Stomach (tissue), 9 donors: ENCODE measurements around the gene NEB. TPM values are rescaled to one million over a fixed set of nuclear protein-coding genes. Genes with fewer than 3 reads are reported as not detected.

ENCODE experiments used
- DNase-seq, 2 donors: peaks; one replicate each; pipeline versions ENCODE4 v3.0.0 to v3.0.0-alpha.2; 2013 to 2019
- H3K27ac ChIP-seq, 5 donors: fragments of 200-600 bp in 4 of 5; sonication (generic) in 4 of 5; one replicate each; pipeline ENCODE4 v1.5.1; 2013 to 2019; ENCODE audit warnings: mild to moderate bottlenecking in 1 of 5, moderate library complexity in 1 of 5
- H3K27me3 ChIP-seq, 3 donors: fragments of 200-600 bp; sonication (generic); one replicate each; pipeline ENCODE4 v1.5.1; 2017 to 2019; ENCODE audit warnings: mixed run types in 1 of 3
- H3K36me3 ChIP-seq, 4 donors: fragments of 200-600 bp; sonication (generic); 1 replicate in 3 of 4; 2 replicates in 1 of 4; pipeline ENCODE4 v1.5.1; 2016 to 2019
- H3K4me1 ChIP-seq, 4 donors: fragments of 200-600 bp; sonication (generic); one replicate each; pipeline ENCODE4 v1.5.1; 2016 to 2019
- H3K4me3 ChIP-seq, 4 donors: fragments of 200-600 bp; sonication (generic) in 3 of 4; one replicate each; pipeline ENCODE4 v1.5.1; 2016 to 2019; ENCODE audit warnings: mild to moderate bottlenecking in 1 of 4
- H3K9me3 ChIP-seq, 4 donors: fragments of 200-600 bp; sonication (generic); one replicate each; pipeline ENCODE4 v1.5.1; 2016 to 2019
- EP300 ChIP-seq: sonication (generic); formaldehyde crosslinking; IDR thresholded peaks from one replicate; pipeline ENCODE4 v1.6.1; 2017; ENCODE audit warnings: antibody characterized with exemption
- POLR2A ChIP-seq, 4 donors: fragments of 450-650 bp; IDR thresholded peaks; one replicate each; pipeline ENCODE4 v1.6.1; 2016; ENCODE audit warnings: antibody characterized with exemption in 4 of 4, control low read depth in 2 of 4, mild to moderate bottlenecking in 1 of 4, moderate library complexity in 1 of 4
- POLR2AphosphoS5 ChIP-seq, 3 donors: sonication (generic); formaldehyde crosslinking; IDR thresholded peaks; one replicate each; pipeline ENCODE4 v1.6.1; 2016; ENCODE audit warnings: antibody characterized with exemption in 3 of 3
- WGBS, 5 donors: extraction: QIAGEN DNeasy Blood & Tissue Kit in 3 of 5; methylation state at CpG; one replicate each; pipeline versions ENCODE4 v1.1.5 to v1.1.7; 2013 to 2018; 5-methylcytosine and 5-hydroxymethylcytosine counted together
- intact Hi-C: fragments of 100-400 bp; cut with DNase I; formaldehyde crosslinking; loops from one replicate; pipeline ENCODE4 v1.15.1; 2023; ENCODE audit warnings: low total_unique reads
- polyA plus RNA-seq, 3 donors: library from polyadenylated mRNA; stranded (reverse); fragments of 200-250 nt; gene quantifications; one replicate each; pipeline ENCODE4 v1.2.3, GENCODE V29; 2013
- total RNA-seq, 5 donors: library from RNA; depleted of rRNA; stranded (reverse); fragments of >200 nt; gene quantifications; one replicate each; pipeline versions ENCODE4 v1.1.0 to v1.2.3, GENCODE V29; 2014 to 2016
- TF ChIP-seq, protein P1 (sequence below), 7 experiments: fragments of 450-650 bp in 4 of 7; fragments of 200-600 bp in 3 of 7; sonication (generic) in 3 of 7; IDR thresholded peaks; one replicate each; pipeline ENCODE4 v1.5.1; 2016 to 2019; ENCODE audit warnings: antibody characterized with exemption in 7 of 7, control low read depth in 2 of 7, mild to moderate bottlenecking in 1 of 7
- donor health status: healthy with polysubstance abuse.
- donor health status: Bipolar disorder and iron deficiency.
- donor health status: healthy.

Gene NEB
- total and polyA plus RNA-seq, 8 donors: 0.12 to 4.0 (median 1.0) TPM; not detected in 1

DNA sequence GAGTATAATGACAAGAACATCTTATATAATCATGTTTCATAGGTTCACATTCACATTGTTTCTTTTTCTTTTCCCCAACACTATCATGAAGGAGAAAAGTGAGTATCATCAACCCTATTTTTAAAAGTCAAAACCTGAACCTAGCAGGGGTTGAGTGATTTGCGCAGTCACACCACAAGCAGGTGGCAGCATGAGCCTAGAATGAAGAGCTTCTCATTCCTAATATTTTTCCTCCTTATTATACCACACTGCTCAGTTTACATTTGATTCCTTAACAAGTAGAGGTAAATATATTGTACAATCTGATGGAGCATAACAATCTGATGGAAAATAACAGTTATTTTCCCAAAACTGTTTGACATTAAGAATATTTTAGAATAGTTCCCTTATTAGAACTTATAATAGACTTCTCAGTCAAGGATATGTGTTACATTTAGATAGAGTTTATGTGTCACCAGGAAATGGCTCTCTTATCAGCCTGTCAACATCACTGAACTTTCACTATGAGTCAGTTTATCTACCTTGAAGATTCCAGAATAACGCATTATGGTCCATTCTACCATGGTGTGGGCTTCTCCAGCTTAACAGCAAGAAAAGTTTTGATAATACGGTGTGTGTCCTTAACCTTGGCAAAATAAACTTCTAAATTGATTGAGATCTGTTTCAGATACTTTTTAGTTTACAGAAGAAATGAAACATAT is 119.5 kb downstream of the NEB start:
- Histone ChIP-seq H3K9me3 (no peaks in the 10 kb centered on the region), H3K4me1 (no peaks in the 10 kb centered on the region), H3K4me3 (no peak overlapping the region), H3K27ac (no peak overlapping the region), H3K36me3 (no peaks in the 10 kb centered on the region), H3K27me3 (no peaks in the 10 kb centered on the region)
- peak in 1 of 2 donors; percentile 17 for DNase-seq
- TF ChIP-seq EP300 (no peak), POLR2AphosphoS5 (IDR thresholded peaks at IDR 0.05) (no peak), POLR2A (IDR thresholded peaks at IDR 0.05) (no peak)
- TF ChIP-seq, protein P1, sequence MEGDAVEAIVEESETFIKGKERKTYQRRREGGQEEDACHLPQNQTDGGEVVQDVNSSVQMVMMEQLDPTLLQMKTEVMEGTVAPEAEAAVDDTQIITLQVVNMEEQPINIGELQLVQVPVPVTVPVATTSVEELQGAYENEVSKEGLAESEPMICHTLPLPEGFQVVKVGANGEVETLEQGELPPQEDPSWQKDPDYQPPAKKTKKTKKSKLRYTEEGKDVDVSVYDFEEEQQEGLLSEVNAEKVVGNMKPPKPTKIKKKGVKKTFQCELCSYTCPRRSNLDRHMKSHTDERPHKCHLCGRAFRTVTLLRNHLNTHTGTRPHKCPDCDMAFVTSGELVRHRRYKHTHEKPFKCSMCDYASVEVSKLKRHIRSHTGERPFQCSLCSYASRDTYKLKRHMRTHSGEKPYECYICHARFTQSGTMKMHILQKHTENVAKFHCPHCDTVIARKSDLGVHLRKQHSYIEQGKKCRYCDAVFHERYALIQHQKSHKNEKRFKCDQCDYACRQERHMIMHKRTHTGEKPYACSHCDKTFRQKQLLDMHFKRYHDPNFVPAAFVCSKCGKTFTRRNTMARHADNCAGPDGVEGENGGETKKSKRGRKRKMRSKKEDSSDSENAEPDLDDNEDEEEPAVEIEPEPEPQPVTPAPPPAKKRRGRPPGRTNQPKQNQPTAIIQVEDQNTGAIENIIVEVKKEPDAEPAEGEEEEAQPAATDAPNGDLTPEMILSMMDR (IDR thresholded peaks at IDR 0.05): no peak
- WGBS, 5 donors: 56 to 74% (median 63%) methylated on average over 3 of the region's 3 CpGs
- intact Hi-C loops: loop anchor here (10.0 kb wide), 1 partner anchor 400 kb away; no protein-coding TSS in a partner anchor

DNA sequence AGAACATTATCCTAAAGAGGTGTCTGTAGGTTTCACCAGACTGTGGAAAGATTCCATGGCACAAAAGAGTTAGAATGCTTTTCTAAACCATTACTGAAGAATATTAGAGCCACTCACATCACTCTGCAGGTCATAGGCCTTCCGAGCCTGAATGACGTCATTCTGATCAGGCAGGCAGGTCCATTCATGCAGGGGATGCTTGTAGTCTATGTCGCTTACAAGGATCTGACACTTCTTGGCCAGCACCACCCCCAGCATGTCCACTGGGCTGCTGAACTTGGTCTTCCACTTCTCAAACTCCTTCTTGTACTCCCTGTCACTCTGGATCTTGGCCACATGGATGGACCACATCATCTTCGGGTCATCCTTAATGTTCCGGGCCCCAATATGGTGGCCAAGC is 120.1 kb downstream of the NEB start:
- TF ChIP-seq EP300 (no peak), POLR2A (IDR thresholded peaks at IDR 0.05) (no peak), POLR2AphosphoS5 (IDR thresholded peaks at IDR 0.05) (no peak)
- TF ChIP-seq, protein P1 (IDR thresholded peaks at IDR 0.05): no peak
- Histone ChIP-seq H3K4me3 (no peak overlapping the region), H3K27ac (no peak overlapping the region), H3K9me3 (no peaks in the 10 kb centered on the region), H3K4me1 (no peaks in the 10 kb centered on the region), H3K36me3 (no peaks in the 10 kb centered on the region), H3K27me3 (no peaks in the 10 kb centered on the region)
- WGBS, 5 donors: 87 to 95% (median 92%) methylated on average over 5 of the region's 5 CpGs
- no peak for DNase-seq
- intact Hi-C loops: loop anchor here (10.0 kb wide), 1 partner anchor 401 kb away; no protein-coding TSS in a partner anchor

DNA sequence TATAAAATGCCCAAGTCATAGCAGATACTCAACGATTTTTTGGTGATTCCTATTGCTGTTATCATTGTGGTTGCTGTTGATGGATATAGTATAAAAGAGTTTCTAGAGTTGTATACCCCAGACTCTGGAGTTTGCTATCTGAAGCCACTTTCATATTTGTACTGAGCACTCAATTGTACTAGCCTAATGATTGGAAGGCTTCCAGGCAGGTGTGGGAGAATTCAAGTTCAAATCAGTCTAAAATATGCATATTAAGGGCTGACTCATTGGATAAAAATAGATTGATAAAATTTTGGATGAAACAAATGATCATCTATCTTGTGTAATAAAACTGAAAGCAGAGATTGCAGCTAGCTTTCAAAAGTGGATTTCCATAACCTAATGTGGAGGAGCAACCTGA is 122.9 kb downstream of the NEB start:
- Histone ChIP-seq H3K4me3 (no peak overlapping the region), H3K27me3 (no peaks in the 10 kb centered on the region), H3K27ac (no peak overlapping the region), H3K36me3 (no peaks in the 10 kb centered on the region), H3K9me3 (no peaks in the 10 kb centered on the region), H3K4me1 (no peaks in the 10 kb centered on the region)
- DNase-seq: no peak
- intact Hi-C loops: loop anchor here (10.0 kb wide), 1 partner anchor 403 kb away; no protein-coding TSS in a partner anchor
- WGBS, 5 donors: 38 to 72% (median 51%) methylated on average over 1 of the region's 1 CpG
- TF ChIP-seq POLR2AphosphoS5 (IDR thresholded peaks at IDR 0.05) (no peak), POLR2A (IDR thresholded peaks at IDR 0.05) (no peak), EP300 (no peak)
- TF ChIP-seq, protein P1 (IDR thresholded peaks at IDR 0.05): no peak

GRCh38 chr2:151610310-151610709 is 124.0 kb downstream of the NEB start:
- no peaks in the 10 kb centered on the region for H3K27me3 ChIP-seq
- 89 to 94% (median 92%) methylated on average over 4 of the region's 4 CpGs for WGBS, 5 donors
- no peak overlapping the region for H3K4me3 ChIP-seq
- no peaks in the 10 kb centered on the region for H3K36me3 ChIP-seq
- no peaks in the 10 kb centered on the region for H3K9me3 ChIP-seq
- H3K27ac ChIP-seq: no peak overlapping the region
- H3K4me1 ChIP-seq: no peaks in the 10 kb centered on the region
- intact Hi-C loops: loop anchor here (10.0 kb wide), 1 partner anchor 404 kb away; no protein-coding TSS in a partner anchor
- TF ChIP-seq POLR2AphosphoS5 (IDR thresholded peaks at IDR 0.05): no peak
- TF ChIP-seq, protein P1 (IDR thresholded peaks at IDR 0.05): no peak
- TF ChIP-seq EP300: no peak
- no peak for DNase-seq
